ENCODE results near the gene PRICKLE3.

DNA sequence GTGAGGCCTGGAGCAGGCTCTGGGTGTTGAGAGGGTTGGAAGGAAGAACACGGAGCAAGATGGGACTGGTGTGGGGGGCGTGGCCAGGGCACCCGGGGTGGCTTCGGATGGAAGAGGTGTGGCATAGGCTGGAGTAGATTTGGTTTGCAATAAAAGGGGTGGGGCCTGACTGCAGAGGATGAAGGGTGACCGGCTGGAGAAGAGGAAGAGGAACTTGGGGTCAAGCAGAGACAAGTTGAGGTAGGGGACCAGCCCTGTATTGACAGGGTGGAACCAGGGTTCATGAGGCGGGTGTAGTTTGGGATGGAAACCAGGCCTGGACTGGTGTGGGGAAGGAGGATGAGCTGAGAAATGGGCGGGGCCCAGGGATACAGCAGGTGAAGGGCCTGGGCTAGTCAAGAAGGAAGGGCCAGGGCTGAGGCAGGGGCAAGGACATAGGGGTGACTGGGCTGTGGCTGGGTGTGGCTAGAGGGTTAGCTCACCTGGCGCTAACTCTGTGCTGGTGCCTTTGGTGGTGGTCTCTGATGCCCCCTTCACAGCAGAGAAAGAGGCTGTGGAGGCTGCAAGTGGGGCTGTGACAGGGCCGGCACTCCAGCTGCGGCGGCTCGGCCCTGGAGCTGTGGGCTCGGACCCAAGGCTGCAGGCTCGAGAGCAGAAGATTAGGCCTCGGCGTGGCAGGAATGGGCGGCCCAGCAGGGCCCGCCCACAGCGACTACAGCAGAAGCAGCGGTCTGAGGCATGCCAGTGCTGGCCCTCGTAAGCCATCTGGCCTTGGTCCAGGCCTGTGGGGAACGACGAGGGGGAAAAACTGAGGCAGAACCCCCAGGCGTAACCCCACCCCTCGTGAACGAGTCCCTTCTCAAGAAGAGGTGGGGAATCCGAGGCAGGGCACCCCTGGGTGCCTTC, 9.5 kb downstream of the PRICKLE3 start:
- TF ChIP-seq, protein P1, sequence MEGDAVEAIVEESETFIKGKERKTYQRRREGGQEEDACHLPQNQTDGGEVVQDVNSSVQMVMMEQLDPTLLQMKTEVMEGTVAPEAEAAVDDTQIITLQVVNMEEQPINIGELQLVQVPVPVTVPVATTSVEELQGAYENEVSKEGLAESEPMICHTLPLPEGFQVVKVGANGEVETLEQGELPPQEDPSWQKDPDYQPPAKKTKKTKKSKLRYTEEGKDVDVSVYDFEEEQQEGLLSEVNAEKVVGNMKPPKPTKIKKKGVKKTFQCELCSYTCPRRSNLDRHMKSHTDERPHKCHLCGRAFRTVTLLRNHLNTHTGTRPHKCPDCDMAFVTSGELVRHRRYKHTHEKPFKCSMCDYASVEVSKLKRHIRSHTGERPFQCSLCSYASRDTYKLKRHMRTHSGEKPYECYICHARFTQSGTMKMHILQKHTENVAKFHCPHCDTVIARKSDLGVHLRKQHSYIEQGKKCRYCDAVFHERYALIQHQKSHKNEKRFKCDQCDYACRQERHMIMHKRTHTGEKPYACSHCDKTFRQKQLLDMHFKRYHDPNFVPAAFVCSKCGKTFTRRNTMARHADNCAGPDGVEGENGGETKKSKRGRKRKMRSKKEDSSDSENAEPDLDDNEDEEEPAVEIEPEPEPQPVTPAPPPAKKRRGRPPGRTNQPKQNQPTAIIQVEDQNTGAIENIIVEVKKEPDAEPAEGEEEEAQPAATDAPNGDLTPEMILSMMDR (conservative IDR thresholded peaks at IDR 0.05 in 1 of 2, IDR thresholded peaks at IDR 0.05 in 1 of 2; ENCODE audit: low read depth in 1 of 2, low read length in 2 of 2) = no peak
- TF ChIP-seq EZH2 (IDR thresholded peaks at IDR 0.05; ENCODE audit: low read length, missing control alignments) = no peak

Data from fibroblast of lung (primary cell).